ENCODE data around the gene ST6GALNAC3.
"Not testable (repeated sequence)": the region's sequence is repeated elsewhere in the genome, so short reads cannot be mapped to it uniquely, and the experiment has no call there.

Gene ST6GALNAC3

DNA sequence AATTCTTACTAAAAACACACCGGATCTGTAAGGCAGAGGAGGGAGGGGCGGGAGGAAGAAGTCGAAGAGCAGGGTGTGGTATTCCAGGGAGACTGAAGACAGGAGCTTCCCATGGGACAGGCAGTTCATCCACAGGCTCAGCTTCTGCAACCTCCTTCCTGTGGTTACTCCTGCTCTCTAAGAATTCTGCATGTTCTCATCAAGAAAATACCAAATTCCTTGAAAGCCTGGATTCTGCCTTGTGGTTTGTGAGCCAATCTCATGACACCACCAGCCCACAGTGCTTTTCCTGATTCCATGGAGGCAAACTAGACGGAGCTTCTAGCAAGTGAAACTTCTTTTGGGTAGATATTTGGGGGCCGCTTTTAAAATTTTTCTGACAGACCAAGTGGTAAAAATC is 1.1 kb upstream of the ST6GALNAC3 start:
- no peak for DNase-seq (ENCODE audit: low spot score)

DNA sequence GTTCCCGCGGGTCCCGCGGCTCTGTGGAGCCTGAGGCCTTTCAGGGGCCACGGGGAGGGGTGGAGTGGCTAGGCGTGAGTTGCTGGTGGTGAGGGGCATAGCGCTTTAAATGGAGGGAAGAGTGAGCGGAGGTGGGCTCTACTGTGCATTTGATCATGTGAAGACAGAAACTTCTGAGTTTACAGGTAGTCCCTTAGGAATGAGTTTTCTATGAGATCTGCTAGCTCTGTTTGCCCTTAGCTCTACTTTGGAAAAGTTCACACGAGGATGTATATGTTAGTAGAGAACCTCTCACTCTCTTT is 593 bp downstream of the ST6GALNAC3 start:
- DNase-seq (ENCODE audit: low spot score), result no peak

DNA sequence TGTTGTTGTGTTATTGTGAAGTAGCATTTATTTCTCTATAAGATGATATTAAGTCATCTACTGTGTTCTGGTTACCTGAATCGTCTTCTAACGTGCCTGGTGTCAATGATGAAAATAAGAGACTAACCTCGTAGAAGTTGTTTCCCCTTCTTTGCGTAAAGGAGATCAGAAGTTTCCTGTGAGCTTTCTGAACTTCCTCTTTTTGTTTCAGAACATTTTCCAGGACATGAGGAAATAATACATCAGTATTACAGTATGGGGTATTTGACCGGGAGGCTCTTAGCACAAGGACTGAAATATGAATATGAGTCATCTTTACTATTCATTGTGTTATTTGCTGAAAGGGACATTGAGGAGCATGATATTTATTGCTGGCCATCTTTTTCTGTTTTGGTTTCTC is 1.3 kb downstream of the ST6GALNAC3 start:
- DNase-seq (ENCODE audit: low spot score), result no peak

DNA sequence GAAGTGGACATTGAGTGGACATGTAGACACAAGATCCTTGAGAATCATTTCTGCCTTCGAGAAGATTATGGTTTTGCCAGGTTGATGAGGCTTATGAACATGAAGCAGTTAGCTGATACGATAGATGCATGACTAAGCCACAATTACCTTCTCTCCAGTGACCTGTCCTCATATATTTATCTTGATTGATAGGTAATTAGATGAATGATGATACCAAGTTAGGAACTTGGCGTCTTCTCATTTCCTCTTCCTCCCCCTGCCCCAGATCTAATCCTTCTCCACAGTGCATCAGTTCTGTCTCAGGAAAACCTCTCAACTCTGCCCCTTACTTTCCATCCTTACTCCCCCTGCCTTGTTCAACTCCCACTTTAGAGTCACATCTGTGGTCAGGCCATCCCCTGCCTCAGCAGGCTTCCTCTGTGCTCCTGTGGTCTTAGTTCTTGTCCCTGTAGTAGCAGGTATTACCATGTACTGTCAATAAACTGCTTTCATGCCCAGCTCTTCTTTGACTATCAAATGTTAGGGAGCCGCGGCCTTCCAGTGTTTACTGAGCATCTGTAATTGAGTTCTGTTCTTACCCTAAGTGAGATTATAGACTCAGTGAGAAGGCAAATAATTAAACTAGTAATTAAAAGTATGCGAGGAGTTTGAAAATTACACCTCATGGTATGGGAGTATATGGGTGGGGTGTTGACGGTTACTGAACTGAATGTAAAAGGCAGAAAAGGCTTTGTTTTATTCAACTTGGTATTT is 5.1 kb downstream of the ST6GALNAC3 start:
- no peak for DNase-seq (ENCODE audit: low spot score)

DNA sequence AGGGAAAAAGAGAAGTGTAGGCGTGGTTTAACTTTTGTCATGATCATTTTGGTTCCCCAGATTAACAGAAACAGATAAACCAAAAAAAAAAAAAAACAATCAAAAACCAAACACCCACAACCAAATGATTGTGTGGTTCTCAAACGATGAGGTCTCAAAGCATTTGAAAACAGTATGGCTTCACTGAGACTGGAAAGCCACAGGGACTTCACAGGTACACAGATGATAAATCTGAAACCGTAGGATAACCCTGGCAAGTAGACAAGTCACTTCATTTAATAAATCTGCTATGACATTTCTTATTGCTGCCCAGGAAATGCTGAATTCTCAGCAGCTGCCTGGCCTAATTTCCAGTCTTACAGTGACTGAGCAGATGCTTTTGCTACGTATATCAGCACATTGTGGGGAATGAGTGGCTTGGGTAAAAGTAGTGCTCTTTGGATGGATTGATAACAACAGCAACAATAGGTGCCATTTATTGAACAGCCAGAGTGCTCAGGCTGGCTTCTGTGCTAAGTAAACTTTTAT is 6.1 kb downstream of the ST6GALNAC3 start:
- no peak for DNase-seq (ENCODE audit: low spot score)

GRCh38 chr1:76082062-76082461 is 7.5 kb downstream of the ST6GALNAC3 start:
- no peak for DNase-seq (ENCODE audit: low spot score)

- DNase-seq (ENCODE audit: low spot score), result no peak
These were observed 8.6 kb downstream of the ST6GALNAC3 start for GRCh38 chr1:76083189-76083588.

DNA sequence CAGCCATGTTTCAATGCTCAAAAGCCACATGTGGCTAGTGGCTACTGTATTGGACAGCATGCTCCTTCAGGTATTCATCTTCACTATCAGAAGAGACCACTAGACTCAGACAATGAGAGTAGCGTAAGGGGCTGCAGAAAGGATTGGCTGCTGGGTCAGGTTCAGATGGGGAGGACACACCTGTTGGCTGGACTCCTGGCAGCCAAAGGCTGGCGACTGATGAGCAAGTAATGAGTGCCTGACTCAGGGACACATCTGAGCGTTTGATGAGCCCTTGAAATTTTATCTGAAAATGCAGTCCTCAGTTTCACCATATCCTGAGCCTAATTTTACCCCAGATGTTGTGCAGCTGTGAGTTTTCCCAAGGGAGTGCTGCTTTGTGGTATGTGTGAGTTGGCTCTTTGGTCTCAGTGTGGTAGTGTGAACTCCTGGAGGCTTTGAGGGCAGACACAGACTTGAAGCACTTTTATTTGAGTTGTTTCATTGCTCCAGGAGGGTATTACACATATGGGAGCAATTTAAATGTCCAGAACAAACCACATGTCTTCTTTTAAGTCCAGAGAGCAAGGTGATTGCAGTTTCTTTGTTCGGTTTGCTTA is 9.6 kb downstream of the ST6GALNAC3 start:
- no peak for DNase-seq (ENCODE audit: low spot score)

GRCh38 chr1:76084685-76085084 is 10.1 kb downstream of the ST6GALNAC3 start:
- DNase-seq (ENCODE audit: low spot score), result no peak

DNA sequence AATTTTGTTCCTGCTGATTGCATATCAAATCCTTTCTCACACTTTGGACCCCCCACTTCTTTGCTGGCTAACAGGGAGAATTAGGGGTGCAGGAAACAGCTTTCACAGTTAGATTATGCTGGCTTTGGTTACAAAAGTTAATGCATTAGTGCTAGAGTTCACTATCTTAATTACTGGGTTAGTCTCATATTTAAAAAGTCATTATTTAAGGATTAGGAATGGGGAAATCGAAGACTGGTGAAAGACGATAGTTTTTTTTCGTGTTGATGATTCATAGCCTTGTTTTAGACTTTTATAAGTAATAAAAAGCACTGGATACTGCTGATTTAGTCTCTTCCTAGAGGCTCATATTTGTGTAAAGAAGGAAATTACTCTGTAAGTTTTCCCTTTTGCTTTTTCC is 11.6 kb downstream of the ST6GALNAC3 start:
- DNase-seq (ENCODE audit: low spot score), result no peak

DNA sequence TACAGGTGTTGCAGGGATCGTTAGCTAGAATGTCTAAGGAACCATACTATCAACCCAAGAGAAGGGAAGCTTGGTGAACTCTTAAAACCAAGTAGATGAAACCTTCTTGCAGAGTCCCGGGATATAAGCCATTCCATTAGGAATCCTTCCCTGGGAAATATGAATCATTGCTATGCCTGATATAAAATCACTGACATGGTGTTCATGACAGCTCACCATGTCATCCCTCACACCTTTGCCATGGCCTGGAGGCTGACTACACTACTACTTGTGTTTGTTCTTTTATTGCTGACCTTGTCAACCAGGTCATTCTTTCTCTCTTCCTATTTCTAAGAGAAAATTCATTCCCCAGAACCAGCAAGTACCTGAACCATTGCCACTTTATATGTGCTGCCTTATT is 12.1 kb downstream of the ST6GALNAC3 start:
- no peak for DNase-seq (ENCODE audit: low spot score)

DNA sequence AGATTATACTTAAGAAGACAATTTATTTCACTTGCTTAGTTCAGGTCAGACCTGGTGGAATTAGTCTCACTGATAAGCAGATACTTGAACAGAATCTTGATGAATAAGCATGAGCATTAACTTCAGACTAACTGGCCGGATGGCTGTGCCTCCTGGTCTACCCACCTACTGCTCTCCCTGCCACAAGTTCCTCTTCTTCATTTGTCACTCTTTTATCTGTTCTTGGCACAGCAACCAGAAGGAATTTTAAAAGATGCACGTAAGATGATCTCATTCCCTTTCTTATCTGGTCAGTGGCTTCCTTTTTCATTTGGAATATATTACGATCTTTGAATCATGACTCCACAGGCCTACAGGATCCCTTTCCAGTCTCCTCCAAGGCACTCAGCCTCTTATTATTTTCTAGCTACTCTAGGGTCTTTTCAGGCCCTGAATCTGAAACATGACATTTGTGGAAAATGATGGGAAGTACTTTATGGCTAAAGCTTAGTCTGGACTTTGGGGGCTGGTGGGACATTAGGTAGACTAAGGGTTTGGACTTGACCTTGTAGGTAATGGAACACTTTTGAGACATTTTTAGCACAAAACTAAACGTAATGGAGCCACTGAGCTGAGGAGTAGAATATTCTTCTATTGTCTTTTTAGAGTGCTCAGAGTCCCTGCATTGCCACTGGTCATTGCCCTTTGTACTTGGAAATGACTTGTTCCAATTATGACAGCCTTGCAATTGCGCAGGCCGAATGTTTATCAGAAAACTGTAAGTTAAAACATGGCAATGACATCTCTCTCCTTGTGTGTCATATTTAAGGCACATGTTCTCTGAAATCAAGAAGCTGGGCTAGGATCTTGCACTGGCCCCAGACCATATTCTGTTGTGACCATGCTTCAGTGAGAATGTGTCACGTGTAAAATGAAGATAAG is 16.0 kb downstream of the ST6GALNAC3 start:
- DNase-seq (ENCODE audit: low spot score), result no peak

DNA sequence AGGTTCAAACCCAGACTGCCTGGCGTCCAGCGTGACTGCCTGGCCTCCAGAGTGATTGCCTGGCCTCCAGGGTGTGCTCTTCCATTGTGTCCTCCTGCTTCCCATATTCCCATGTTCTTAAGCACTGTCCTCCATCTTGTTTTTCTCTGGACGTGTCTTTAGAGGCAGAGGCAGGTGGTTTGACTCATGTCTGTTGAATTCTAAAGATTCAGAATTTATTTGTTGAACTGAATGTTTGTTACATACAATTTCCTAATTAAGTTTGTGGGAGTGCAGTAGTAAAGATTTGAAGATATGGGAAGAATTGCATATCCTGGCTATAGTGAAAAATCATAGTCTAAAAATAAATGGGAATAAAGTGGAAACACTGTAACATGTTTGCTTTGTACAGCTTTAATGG is 18.3 kb downstream of the ST6GALNAC3 start:
- no peak for DNase-seq (ENCODE audit: low spot score)

DNA sequence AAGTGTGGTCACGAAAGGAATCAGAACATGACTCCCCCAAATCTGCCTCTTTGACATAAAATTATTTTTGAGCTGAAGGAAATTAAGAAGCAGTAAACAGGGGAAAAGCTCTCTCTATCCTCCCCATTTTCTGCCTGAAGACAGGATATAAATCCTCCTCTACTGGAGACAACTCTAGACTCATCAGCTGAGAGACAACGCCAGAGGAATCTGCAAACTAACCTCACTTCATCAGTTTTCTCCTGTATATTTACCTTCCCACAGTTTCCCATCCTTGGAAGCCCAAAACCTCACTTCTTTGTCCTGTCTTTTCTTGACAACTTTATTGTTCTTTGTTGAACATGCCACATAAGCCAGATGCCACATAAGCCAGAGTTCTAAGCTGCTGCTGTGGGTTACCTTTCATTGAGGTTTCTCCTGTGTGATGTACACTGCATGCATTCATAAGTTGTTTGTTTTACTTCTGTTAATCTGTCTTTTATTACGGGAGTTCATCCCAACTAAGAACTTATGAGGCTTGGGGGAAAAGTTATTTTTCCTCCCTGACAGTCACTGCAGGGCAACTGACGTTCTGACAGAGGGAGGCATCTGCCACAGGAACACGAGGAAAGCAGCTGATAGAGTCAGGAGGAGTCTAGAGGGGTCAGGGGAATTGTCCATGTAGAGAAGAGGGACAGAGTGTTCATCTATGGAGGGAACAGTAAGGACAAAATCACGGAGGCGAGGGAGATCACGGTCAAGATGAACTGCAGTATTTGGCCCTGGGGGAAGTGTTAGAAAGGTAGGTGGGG is 19.2 kb downstream of the ST6GALNAC3 start:
- DNase-seq (ENCODE audit: low spot score), result no peak

DNA sequence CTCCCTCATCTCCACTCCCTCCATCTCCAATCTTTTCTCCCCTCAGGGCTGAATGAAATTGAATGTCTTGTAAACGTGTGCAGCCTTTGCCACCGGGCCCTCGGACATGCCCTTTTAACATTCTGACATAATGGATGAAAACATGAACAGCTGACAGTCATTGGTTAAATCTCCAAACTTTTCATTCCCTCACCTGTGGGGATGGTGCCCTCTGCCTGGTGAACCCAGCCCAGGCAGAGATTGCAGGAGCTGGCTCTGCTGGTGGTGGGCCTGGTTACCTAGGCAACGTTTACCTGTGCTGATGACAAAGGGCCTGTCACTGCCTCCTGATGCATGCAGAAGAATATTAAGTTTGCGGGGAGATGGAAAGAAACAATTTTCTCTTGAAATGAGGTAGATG is 21.3 kb downstream of the ST6GALNAC3 start:
- DNase-seq (ENCODE audit: low spot score), result no peak

- DNase-seq (ENCODE audit: low spot score), result not testable (repeated sequence)
These were observed 22.5 kb downstream of the ST6GALNAC3 start for GRCh38 chr1:76097064-76097463.

DNA sequence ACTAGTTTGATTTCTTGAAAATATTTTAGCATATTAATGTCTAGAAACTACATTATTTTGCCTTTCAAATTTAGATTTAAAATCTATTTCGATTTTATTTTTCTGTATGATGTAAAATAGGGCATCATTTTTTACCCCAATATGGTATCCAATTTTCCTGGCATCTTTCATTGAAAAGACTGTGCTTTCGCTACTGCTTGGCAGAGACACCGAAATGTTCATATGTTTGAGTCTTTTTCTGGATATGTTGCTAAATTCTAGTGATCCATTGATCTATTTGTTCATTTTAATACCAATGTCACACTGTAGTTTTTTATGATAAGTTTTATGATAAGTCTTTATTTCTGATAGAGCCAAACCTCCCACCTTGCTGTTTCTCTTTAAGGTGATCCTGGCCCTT is 24.3 kb downstream of the ST6GALNAC3 start:
- DNase-seq (ENCODE audit: low spot score), result no peak

DNA sequence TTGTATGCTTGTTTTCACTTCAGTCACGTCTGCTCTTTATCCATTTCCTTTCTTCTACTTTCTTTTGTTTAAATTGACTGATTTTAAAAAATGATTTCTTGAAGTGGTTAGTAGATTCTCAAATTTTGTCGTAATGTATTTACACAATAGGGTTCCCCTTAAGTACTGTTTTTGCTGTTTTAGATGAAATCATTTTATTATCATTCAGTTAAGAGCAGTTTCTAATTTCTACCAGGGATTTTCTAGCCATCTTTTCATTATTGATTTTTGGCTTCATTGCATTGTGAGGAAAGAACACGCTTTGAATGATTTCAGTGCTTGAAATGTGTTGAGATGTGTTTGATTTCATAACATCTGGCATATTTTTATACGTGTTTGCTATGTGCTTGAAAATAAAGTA is 27.0 kb downstream of the ST6GALNAC3 start:
- DNase-seq (ENCODE audit: low spot score), result no peak

DNA sequence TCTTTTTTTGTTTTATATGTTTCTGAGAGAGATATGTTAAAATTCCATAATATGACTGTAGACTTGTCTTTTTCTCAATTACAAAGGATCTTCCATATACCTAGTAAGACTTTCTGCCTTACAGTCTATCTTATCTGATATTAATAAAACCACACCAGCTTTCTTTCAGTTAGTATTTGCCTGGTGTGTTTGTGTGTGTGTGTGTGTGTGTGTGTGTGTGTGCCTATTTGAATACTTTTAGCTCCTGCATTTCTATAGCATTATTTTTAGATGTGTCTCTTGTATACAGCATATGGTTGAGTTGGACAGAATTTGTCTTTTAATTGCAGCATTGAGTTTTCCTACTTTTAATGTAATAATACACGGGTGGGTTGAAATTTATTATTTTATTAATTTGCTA is 27.5 kb downstream of the ST6GALNAC3 start:
- DNase-seq (ENCODE audit: low spot score), result no peak

DNA sequence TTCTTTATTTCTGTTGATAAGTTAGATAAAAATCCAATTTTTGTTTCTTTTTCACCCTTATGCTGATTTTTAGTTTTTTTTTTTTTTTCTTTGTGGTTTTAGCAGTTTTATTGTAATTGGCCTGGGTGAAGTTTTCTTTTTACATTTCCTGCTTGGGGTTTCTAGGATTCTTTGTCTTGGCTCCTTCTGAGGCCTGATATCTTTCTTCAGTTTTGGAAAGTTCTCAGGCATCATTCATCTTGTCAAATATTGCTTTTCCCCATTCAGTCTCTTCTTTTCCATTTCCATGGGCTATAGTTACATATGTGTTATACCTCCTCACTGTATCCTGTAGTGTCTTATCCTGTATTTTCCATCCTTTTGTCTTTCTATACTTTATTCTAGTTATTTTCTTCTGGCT is 28.5 kb downstream of the ST6GALNAC3 start:
- DNase-seq (ENCODE audit: low spot score), result no peak

GRCh38 chr1:76105372-76105771 is 30.8 kb downstream of the ST6GALNAC3 start:
- no peak for DNase-seq (ENCODE audit: low spot score)

DNA sequence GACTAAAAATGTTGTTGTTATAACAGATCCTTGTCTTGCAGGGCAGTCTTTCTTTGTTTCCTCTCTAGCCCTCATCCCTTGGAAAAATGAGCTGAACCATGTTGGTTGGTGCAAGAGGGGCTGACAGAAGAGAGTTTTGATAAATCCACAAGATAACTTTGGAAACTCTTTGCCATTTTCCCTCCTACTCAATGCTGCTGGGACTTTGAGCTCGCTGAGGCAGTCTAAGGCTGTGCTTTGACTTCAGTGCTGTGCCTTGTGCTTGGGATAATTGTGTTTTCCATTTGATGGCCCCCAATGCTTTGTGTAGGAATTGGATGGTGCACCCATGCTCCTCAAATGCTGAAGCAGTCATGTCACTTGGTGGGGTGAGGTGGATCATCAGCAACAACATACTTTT is 31.7 kb downstream of the ST6GALNAC3 start:
- DNase-seq (ENCODE audit: low spot score), result no peak

Data from hematopoietic multipotent progenitor cell treated with erythropoietin and hydrocortisone succinate and interleukin-3 and kit ligand, for 15 days (in vitro differentiated cells).